HCT116 (cell line): ENCODE results near the gene TUT1. TPM values are rescaled to one million over a fixed set of nuclear protein-coding genes. Genes with fewer than 3 reads are reported as not detected.

Experiments used
- ATAC-seq: fragments of 200-7000 bp; cut with Tn5 transposase; 2 replicates; pipeline ENCODE4 v1.9.1; 2020; ENCODE audit warnings: mild to moderate bottlenecking, moderate library complexity
- BruUV-seq: library from RNA; stranded (reverse); fragments of 400-500 nt; replicated peaks from 2 replicates; lab custom pipeline; 2021; lab: Mats Ljungman, UMichigan
- CTCF ChIA-PET: fragments of 300-600 bp; sonication (Branson Sonifier 250); formaldehyde crosslinking; loops from one replicate; lab custom pipeline; 2021; ENCODE audit warnings: antibody characterized with exemption; lab: Charles Lee
- POLR2A ChIA-PET: fragments of 300-600, 350-600 bp; sonication (Branson Sonifier 250); formaldehyde crosslinking; loops from one replicate; lab custom pipeline; 2021; ENCODE audit warnings: antibody characterized with exemption; lab: Charles Lee
- RAD21 ChIA-PET, 2 experiments: fragments of 300-600 bp; sonication (Branson Sonifier 250); formaldehyde crosslinking; loops; one replicate each; lab custom pipeline; 2023; ENCODE audit warnings: low total read pairs in 2 of 2; ENCODE audit not compliant: uncharacterized antibody in 2 of 2, unreplicated experiment in 2 of 2, low non-redundant PET in 1 of 2; lab: Charles Lee
- DNase-seq: peaks from one replicate; pipeline ENCODE4 v3.0.0-alpha.2; 2010; ENCODE audit warnings: low read depth, low spot score
- H2AFZ ChIP-seq: fragments of 200-600 bp; shearing (Covaris generic), sonication (generic); 2 replicates; pipeline ENCODE4 v1.6.1; 2017; ENCODE audit warnings: low read depth, mixed run types, mixed read lengths, antibody characterized with exemption, low read length; ENCODE audit not compliant: poor library complexity, severe bottlenecking
- H3K27ac ChIP-seq: 2 replicates; pipeline ENCODE4 v1.5.1; 2012; ENCODE audit warnings: low read depth, low read length
- H3K27me3 ChIP-seq: fragments of 200-600 bp; sonication (generic); 2 replicates; pipeline ENCODE4 v1.6.1; 2016; ENCODE audit warnings: mixed run types, low read length, mixed read lengths; ENCODE audit not compliant: insufficient read depth
- H3K36me3 ChIP-seq, 2 experiments: fragments of 200-500 bp in 1 of 2; fragments of 200-600 bp in 1 of 2; sonication (Bioruptor generic) in 1 of 2; sonication (generic) in 1 of 2; 2 replicates each; pipeline versions ENCODE4 v1.5.1 to v1.6.1; 2014 to 2016; ENCODE audit warnings: low read length in 2 of 2, inconsistent platforms in 1 of 2, mixed read lengths in 1 of 2, mixed run types in 1 of 2; ENCODE audit not compliant: insufficient read depth in 2 of 2, control insufficient read depth in 1 of 2
- H3K4me1 ChIP-seq, 2 experiments: fragments of 200-600 bp in 1 of 2; sonication (generic) in 1 of 2; 2 replicates each; pipeline versions ENCODE4 v1.5.1 to v1.6.1; 2012 to 2017; ENCODE audit warnings: low read length in 2 of 2, inconsistent platforms in 1 of 2, mild to moderate bottlenecking in 1 of 2, mixed read lengths in 1 of 2, mixed run types in 1 of 2, moderate library complexity in 1 of 2; ENCODE audit not compliant: insufficient read depth in 2 of 2, control insufficient read depth in 1 of 2
- H3K4me2 ChIP-seq: fragments of 200-600 bp; sonication (generic); 2 replicates; pipeline ENCODE4 v1.6.1; 2017; ENCODE audit warnings: mixed run types, low read length, mixed read lengths
- H3K4me3 ChIP-seq, 2 experiments: fragments of 200-600 bp in 1 of 2; sonication (generic) in 1 of 2; replicated peaks in 1 of 2; 2 replicates each; pipeline ENCODE4 v1.5.1; 2011 to 2016; ENCODE audit warnings: low read length in 2 of 2, control low read depth in 1 of 2, low read depth in 1 of 2, mild to moderate bottlenecking in 1 of 2, mixed read lengths in 1 of 2, mixed run types in 1 of 2
- H3K79me2 ChIP-seq: fragments of 200-600 bp; sonication (generic); 2 replicates; pipeline ENCODE4 v1.6.1; 2017; ENCODE audit warnings: mild to moderate bottlenecking, mixed run types, low read length, moderate library complexity, mixed read lengths; ENCODE audit not compliant: insufficient read depth
- H3K9ac ChIP-seq: fragments of 200-600 bp; sonication (generic); 2 replicates; pipeline ENCODE4 v1.6.1; 2016; ENCODE audit warnings: low read length, mixed read lengths
- H3K9me2 ChIP-seq: fragments of 200-600 bp; sonication (generic), shearing (Covaris generic); 2 replicates; pipeline ENCODE4 v1.6.1; 2017; ENCODE audit warnings: mixed run types, mild to moderate bottlenecking, moderate library complexity; ENCODE audit not compliant: insufficient read depth
- H3K9me3 ChIP-seq, 2 experiments: fragments of 200-500 bp in 1 of 2; fragments of 200-600 bp in 1 of 2; sonication (Bioruptor generic) in 1 of 2; sonication (generic) in 1 of 2; 2 replicates each; pipeline ENCODE4 v1.6.1; 2014 to 2017; ENCODE audit warnings: low read length in 2 of 2, mixed read lengths in 2 of 2, inconsistent platforms in 1 of 2, low read depth in 1 of 2, mild to moderate bottlenecking in 1 of 2, mixed run types in 1 of 2, moderate library complexity in 1 of 2; ENCODE audit not compliant: control insufficient read depth in 1 of 2, insufficient read depth in 1 of 2
- H4K20me1 ChIP-seq: fragments of 200-600 bp; sonication (generic), shearing (Covaris generic); 2 replicates; pipeline ENCODE4 v1.6.1; 2017; ENCODE audit warnings: mixed run types, mild to moderate bottlenecking, moderate library complexity; ENCODE audit not compliant: insufficient read depth
- CBX3 ChIP-seq: IDR thresholded peaks from 2 replicates; pipeline ENCODE4 v1.6.1; 2012; ENCODE audit warnings: low read depth
- CEBPB ChIP-seq: IDR thresholded peaks from 2 replicates; pipeline ENCODE4 v1.6.1; 2012; ENCODE audit warnings: low read depth
- EGR1 ChIP-seq: IDR thresholded peaks from 2 replicates; pipeline ENCODE4 v1.6.1; 2012; ENCODE audit warnings: low read depth
- ELF1 ChIP-seq: IDR thresholded peaks from 2 replicates; pipeline ENCODE4 v1.6.1; 2012; ENCODE audit warnings: low read depth, borderline replicate concordance
- EZH2phosphoT487 ChIP-seq: fragments of 200-600 bp; IDR thresholded peaks from 2 replicates; pipeline ENCODE4 v1.6.1; 2018; ENCODE audit warnings: antibody characterized with exemption, borderline replicate concordance
- FOSL1 ChIP-seq: IDR thresholded peaks from 2 replicates; pipeline ENCODE4 v1.6.1; 2012; ENCODE audit warnings: low read depth
- JUND ChIP-seq: IDR thresholded peaks from 2 replicates; pipeline ENCODE4 v1.6.1; 2012
- POLR2A ChIP-seq: IDR thresholded peaks from 2 replicates; pipeline ENCODE4 v1.7.0; 2011; ENCODE audit warnings: borderline replicate concordance; ENCODE audit not compliant: insufficient read depth, insufficient read length; ENCODE audit errors: extremely low read depth
- RAD21 ChIP-seq: IDR thresholded peaks from 2 replicates; pipeline ENCODE4 v1.6.1; 2012; ENCODE audit warnings: low read depth, mild to moderate bottlenecking
- SIN3A ChIP-seq: IDR thresholded peaks from 2 replicates; pipeline ENCODE4 v1.6.1; 2012; ENCODE audit warnings: low read depth
- SRF ChIP-seq: IDR thresholded peaks from 2 replicates; pipeline ENCODE4 v1.6.1; 2012; ENCODE audit warnings: low read depth
- TCF7L2 ChIP-seq: IDR thresholded peaks from 2 replicates; pipeline ENCODE4 v1.7.0; 2011; ENCODE audit warnings: borderline replicate concordance, inconsistent platforms; ENCODE audit not compliant: insufficient read depth, insufficient read length; ENCODE audit errors: extremely low read depth
- YY1 ChIP-seq: IDR thresholded peaks from 2 replicates; pipeline ENCODE4 v1.6.1; 2011; ENCODE audit warnings: low read length, low read depth, moderate library complexity, mild to moderate bottlenecking; ENCODE audit not compliant: insufficient replicate concordance; ENCODE audit errors: extremely low read depth
- intact Hi-C: fragments of 100-400 bp; cut with micrococcal nuclease; formaldehyde crosslinking; loops from 2 replicates; pipeline ENCODE4 v1.10.0; 2022
- total RNA-seq: library from RNA; stranded (reverse); gene quantifications from one replicate; pipeline ENCODE4 v1.2.1, GENCODE V29; 2021; ENCODE audit not compliant: unreplicated experiment
- TF ChIP-seq, protein P1 (sequence below): IDR thresholded peaks from 2 replicates; pipeline ENCODE4 v1.6.1; 2011; ENCODE audit warnings: mild to moderate bottlenecking, low read length, moderate library complexity; ENCODE audit not compliant: insufficient replicate concordance; ENCODE audit errors: extremely low read depth
- TF ChIP-seq, protein P2 (sequence below), 3 experiments: fragments of 200-600 bp in 1 of 3; sonication (generic) in 1 of 3; IDR thresholded peaks in 2 of 3; conservative IDR thresholded peaks in 1 of 3; 2 replicates each; pipeline ENCODE4 v1.5.1; 2012 to 2017; ENCODE audit warnings: low read depth in 2 of 3, low read length in 2 of 3, antibody characterized with exemption in 1 of 3, borderline replicate concordance in 1 of 3, control low read depth in 1 of 3, mild to moderate bottlenecking in 1 of 3, mixed read lengths in 1 of 3, mixed run types in 1 of 3, moderate library complexity in 1 of 3; ENCODE audit not compliant: insufficient read depth in 1 of 3

Gene TUT1
- total RNA-seq, 1 experiment from 2014 or later = 49.0 TPM

DNA sequence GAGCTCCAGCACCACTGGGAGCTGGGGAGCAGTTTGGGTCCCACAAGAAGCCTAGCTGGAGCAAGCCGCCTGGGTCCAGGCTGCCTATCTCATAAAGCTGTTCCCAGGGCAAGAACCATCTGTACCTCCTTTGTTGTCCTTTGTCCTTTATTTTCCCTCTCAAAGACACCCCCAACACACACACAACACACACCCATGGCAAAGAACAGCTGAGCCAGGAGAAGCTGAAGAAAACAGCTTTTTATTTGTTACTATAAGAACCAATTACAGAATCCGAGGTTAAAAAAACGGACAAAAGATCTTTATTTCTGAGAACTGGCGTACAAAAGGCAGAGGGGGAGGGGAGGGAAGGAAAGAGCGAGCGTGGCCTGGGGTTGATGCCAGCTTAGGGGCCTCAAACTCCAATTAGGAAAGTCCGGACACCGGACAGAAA lies 1.7 kb upstream of the TUT1 start:
- no peak for DNase-seq
- H3K27me3 ChIP-seq = no peaks in the 10 kb centered on the region
- peak overlapping the region; percentile 74 for H3K27ac ChIP-seq
- TF ChIP-seq RAD21 (no peak), JUND (no peak), ELF1 (no peak), POLR2A (no peak), SIN3A (no peak), CEBPB (no peak), SRF (no peak), YY1 (no peak), CBX3 (no peak), TCF7L2 (no peak), EGR1 (no peak), FOSL1 (no peak), EZH2phosphoT487 (no peak)
- TF ChIP-seq, protein P1, sequence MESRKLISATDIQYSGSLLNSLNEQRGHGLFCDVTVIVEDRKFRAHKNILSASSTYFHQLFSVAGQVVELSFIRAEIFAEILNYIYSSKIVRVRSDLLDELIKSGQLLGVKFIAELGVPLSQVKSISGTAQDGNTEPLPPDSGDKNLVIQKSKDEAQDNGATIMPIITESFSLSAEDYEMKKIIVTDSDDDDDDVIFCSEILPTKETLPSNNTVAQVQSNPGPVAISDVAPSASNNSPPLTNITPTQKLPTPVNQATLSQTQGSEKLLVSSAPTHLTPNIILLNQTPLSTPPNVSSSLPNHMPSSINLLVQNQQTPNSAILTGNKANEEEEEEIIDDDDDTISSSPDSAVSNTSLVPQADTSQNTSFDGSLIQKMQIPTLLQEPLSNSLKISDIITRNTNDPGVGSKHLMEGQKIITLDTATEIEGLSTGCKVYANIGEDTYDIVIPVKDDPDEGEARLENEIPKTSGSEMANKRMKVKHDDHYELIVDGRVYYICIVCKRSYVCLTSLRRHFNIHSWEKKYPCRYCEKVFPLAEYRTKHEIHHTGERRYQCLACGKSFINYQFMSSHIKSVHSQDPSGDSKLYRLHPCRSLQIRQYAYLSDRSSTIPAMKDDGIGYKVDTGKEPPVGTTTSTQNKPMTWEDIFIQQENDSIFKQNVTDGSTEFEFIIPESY = no peak
- TF ChIP-seq, protein P2, sequence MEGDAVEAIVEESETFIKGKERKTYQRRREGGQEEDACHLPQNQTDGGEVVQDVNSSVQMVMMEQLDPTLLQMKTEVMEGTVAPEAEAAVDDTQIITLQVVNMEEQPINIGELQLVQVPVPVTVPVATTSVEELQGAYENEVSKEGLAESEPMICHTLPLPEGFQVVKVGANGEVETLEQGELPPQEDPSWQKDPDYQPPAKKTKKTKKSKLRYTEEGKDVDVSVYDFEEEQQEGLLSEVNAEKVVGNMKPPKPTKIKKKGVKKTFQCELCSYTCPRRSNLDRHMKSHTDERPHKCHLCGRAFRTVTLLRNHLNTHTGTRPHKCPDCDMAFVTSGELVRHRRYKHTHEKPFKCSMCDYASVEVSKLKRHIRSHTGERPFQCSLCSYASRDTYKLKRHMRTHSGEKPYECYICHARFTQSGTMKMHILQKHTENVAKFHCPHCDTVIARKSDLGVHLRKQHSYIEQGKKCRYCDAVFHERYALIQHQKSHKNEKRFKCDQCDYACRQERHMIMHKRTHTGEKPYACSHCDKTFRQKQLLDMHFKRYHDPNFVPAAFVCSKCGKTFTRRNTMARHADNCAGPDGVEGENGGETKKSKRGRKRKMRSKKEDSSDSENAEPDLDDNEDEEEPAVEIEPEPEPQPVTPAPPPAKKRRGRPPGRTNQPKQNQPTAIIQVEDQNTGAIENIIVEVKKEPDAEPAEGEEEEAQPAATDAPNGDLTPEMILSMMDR (IDR thresholded peaks at IDR 0.05 in 2 of 3, conservative IDR thresholded peaks at IDR 0.05 in 1 of 3; ENCODE audit: borderline replicate concordance in 1 of 3, insufficient read depth in 1 of 3, low read depth in 2 of 3, low read length in 2 of 3) = no peak
- H3K9me3 ChIP-seq = no peaks in the 10 kb centered on the region
- intact Hi-C loops = loop anchor here (5.0 kb wide), 2 partner anchors 59 to 79 kb away; partner anchors contain the start of genes INTS5, LBHD1 and UQCC3
- H3K9me2 ChIP-seq = no peaks in the 10 kb centered on the region
- ATAC-seq = no peak
- H2AFZ ChIP-seq = no peak overlapping the region
- H3K4me3 ChIP-seq = no peak overlapping the region; a peak in 1 of 4 replicates
- ChIA-PET POLR2A (interaction anchor here (1.1 to 3.6 kb wide), 8 partner anchors 9 to 263 kb away, joined by 3 to 52 read pairs (median 9); partner anchors contain the start of genes C11orf98, CSKMT, EEF1G and MTA2), CTCF (interaction anchor here (2.3 to 2.9 kb wide), 4 partner anchors 9 to 168 kb away, joined by 11 to 20 read pairs (median 14); partner anchors contain the start of genes B3GAT3, EML3 and MTA2), RAD21 (interaction anchor here in 1 of 2 experiments (1.3 kb wide), 1 partner anchor 8 kb away, joined by 4 read pairs; the partner anchor contains the start of gene MTA2)
- peaks cover 41 to 54% of the 10 kb centered on the region in 2 experiments; a peak in 3 of 4 replicates for H3K36me3 ChIP-seq
- no peaks in the 10 kb centered on the region for H4K20me1 ChIP-seq
- H3K4me2 ChIP-seq = peak overlapping the region; percentile 86
- H3K79me2 ChIP-seq = peaks cover 61% of the 10 kb centered on the region
- BruUV-seq = no TSS peak
- no peak overlapping the region for H3K9ac ChIP-seq
- H3K4me1 ChIP-seq = peaks cover 21 to 36% of the 10 kb centered on the region in 2 experiments
